HEK293 (cell line): ENCODE measurements around the gene ZNF574.

Source experiments
- CTCF ChIA-PET: fragments of 350-600 bp; formaldehyde crosslinking; extraction: SDS; loops from one replicate; lab custom pipeline; 2021; ENCODE audit warnings: antibody characterized with exemption; lab: Yijun Ruan, JAX
- POLR2A ChIA-PET: fragments of 300-600 bp; formaldehyde crosslinking; extraction: SDS; loops from one replicate; lab custom pipeline; 2020; ENCODE audit warnings: antibody characterized with exemption, inconsistent platforms; lab: Yijun Ruan, JAX
- H3K27ac ChIP-seq: fragments of 200-500 bp; sonication (Bioruptor generic); 2 replicates; pipeline ENCODE4 v1.5.1; 2014; ENCODE audit warnings: low read depth, low read length, control low read depth, inconsistent platforms; ENCODE audit errors: extremely low read depth
- H3K36me3 ChIP-seq, 2 experiments: fragments of 200-500 bp in 1 of 2; sonication (Bioruptor generic) in 1 of 2; 1 replicate in 1 of 2; 2 replicates in 1 of 2; pipeline ENCODE4 v1.5.1; 2014 to 2017; ENCODE audit warnings: inconsistent platforms in 2 of 2, low read length in 2 of 2; ENCODE audit not compliant: control insufficient read depth in 2 of 2, insufficient read depth in 1 of 2
- H3K4me1 ChIP-seq: fragments of 200-500 bp; sonication (Bioruptor generic); 2 replicates; pipeline ENCODE4 v1.5.1; 2014; ENCODE audit warnings: mild to moderate bottlenecking, low read length, inconsistent platforms; ENCODE audit not compliant: control insufficient read depth, insufficient read depth
- H3K4me3 ChIP-seq: 2 replicates; pipeline ENCODE4 v1.5.1; 2011; ENCODE audit warnings: low read depth, mild to moderate bottlenecking, control low read depth, low read length, moderate library complexity
- H3K9me3 ChIP-seq: fragments of 200-500 bp; sonication (Bioruptor generic); 2 replicates; pipeline ENCODE4 v1.5.1; 2014; ENCODE audit warnings: low read depth, low read length, inconsistent platforms; ENCODE audit not compliant: control insufficient read depth, insufficient read depth
- PRDM1 ChIP-seq: fragments of 450-650 bp; formaldehyde crosslinking; IDR thresholded peaks from 2 replicates; pipeline ENCODE4; 2016; ENCODE audit warnings: missing biosample characterization, missing genetic modification characterization
- ZFP37 ChIP-seq: fragments of 450-650 bp; formaldehyde crosslinking; IDR thresholded peaks from 2 replicates; pipeline ENCODE4 v1.5.1; 2016; ENCODE audit warnings: missing biosample characterization, missing genetic modification characterization
- ZNF155 ChIP-seq: fragments of 450-650 bp; formaldehyde crosslinking; IDR thresholded peaks from 2 replicates; pipeline ENCODE4 v1.5.1; 2016; ENCODE audit warnings: missing biosample characterization, missing genetic modification characterization
- ZNF16 ChIP-seq: fragments of 450-650 bp; formaldehyde crosslinking; IDR thresholded peaks from 2 replicates; pipeline ENCODE4 v1.5.1; 2016; ENCODE audit warnings: low read depth, missing biosample characterization, missing genetic modification characterization
- ZNF169 ChIP-seq: fragments of 450-650 bp; formaldehyde crosslinking; IDR thresholded peaks from 2 replicates; pipeline ENCODE4 v1.5.1; 2016; ENCODE audit warnings: missing biosample characterization, missing genetic modification characterization
- ZNF248 ChIP-seq: fragments of 450-650 bp; formaldehyde crosslinking; IDR thresholded peaks from 2 replicates; pipeline ENCODE4 v1.5.1; 2017; ENCODE audit warnings: missing biosample characterization, missing genetic modification characterization
- ZNF274 ChIP-seq, 2 experiments: fragments of 200-500 bp in 1 of 2; fragments of 450-650 bp in 1 of 2; sonication (Bioruptor generic) in 1 of 2; formaldehyde crosslinking in 1 of 2; IDR thresholded peaks; 2 replicates each; pipeline versions ENCODE4 v1.5.1 to v1.6.1; 2014 to 2016; ENCODE audit warnings: borderline replicate concordance in 1 of 2, inconsistent platforms in 1 of 2, low read length in 1 of 2, missing biosample characterization in 1 of 2, missing genetic modification characterization in 1 of 2
- ZNF549 ChIP-seq: fragments of 450-650 bp; IDR thresholded peaks from 2 replicates; pipeline ENCODE4 v1.5.1; 2018; ENCODE audit warnings: missing biosample characterization, missing genetic modification characterization, mild to moderate bottlenecking, inconsistent platforms, moderate library complexity
- ZNF610 ChIP-seq: fragments of 450-650 bp; formaldehyde crosslinking; IDR thresholded peaks from 2 replicates; pipeline ENCODE4 v1.5.1; 2016; ENCODE audit warnings: missing biosample characterization, missing genetic modification characterization, borderline replicate concordance
- ZNF623 ChIP-seq: fragments of 450-650 bp; formaldehyde crosslinking; IDR thresholded peaks from 2 replicates; pipeline ENCODE4 v1.5.1; 2016; ENCODE audit warnings: missing biosample characterization, missing genetic modification characterization
- ZNF830 ChIP-seq: fragments of 450-650 bp; IDR thresholded peaks from 2 replicates; pipeline ENCODE4 v1.5.0; 2018; ENCODE audit warnings: missing biosample characterization, missing genetic modification characterization, low read depth, mild to moderate bottlenecking, moderate library complexity
- TF ChIP-seq, protein P1 (sequence below): fragments of 450-650 bp; formaldehyde crosslinking; IDR thresholded peaks from 2 replicates; pipeline ENCODE4 v1.5.1; 2016; ENCODE audit warnings: missing biosample characterization, missing genetic modification characterization
- TF ChIP-seq, protein P2 (sequence below): fragments of 450-650 bp; formaldehyde crosslinking; IDR thresholded peaks from 2 replicates; pipeline ENCODE4 v1.5.1; 2017; ENCODE audit warnings: missing biosample characterization, missing genetic modification characterization

ZNF574 gene

GRCh38 chr19:42126574-42126973 is 50.6 kb downstream of the ZNF574 start:
- ChIA-PET POLR2A (interaction anchor here (1.3 kb wide), 1 partner anchor 13 kb away, joined by 3 read pairs; no protein-coding TSS in a partner anchor), CTCF (interaction anchor here (0.7 to 12.3 kb wide), 4 partner anchors 13 to 440 kb away, joined by 5 to 122 read pairs (median 8); no protein-coding TSS in a partner anchor)
- no peak overlapping the region for H3K27ac ChIP-seq
- TF ChIP-seq, protein P1, sequence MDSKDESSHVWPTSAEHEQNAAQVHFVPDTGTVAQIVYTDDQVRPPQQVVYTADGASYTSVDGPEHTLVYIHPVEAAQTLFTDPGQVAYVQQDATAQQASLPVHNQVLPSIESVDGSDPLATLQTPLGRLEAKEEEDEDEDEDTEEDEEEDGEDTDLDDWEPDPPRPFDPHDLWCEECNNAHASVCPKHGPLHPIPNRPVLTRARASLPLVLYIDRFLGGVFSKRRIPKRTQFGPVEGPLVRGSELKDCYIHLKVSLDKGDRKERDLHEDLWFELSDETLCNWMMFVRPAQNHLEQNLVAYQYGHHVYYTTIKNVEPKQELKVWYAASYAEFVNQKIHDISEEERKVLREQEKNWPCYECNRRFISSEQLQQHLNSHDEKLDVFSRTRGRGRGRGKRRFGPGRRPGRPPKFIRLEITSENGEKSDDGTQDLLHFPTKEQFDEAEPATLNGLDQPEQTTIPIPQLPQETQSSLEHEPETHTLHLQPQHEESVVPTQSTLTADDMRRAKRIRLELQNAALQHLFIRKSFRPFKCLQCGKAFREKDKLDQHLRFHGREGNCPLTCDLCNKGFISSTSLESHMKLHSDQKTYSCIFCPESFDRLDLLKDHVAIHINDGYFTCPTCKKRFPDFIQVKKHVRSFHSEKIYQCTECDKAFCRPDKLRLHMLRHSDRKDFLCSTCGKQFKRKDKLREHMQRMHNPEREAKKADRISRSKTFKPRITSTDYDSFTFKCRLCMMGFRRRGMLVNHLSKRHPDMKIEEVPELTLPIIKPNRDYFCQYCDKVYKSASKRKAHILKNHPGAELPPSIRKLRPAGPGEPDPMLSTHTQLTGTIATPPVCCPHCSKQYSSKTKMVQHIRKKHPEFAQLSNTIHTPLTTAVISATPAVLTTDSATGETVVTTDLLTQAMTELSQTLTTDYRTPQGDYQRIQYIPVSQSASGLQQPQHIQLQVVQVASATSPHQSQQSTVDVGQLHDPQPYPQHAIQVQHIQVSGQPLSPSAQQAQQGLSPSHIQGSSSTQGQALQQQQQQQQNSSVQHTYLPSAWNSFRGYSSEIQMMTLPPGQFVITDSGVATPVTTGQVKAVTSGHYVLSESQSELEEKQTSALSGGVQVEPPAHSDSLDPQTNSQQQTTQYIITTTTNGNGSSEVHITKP (tag by site-specific recombination): 0 out of 2 replicates have a peak, but pooled peaks have one; percentile 30
- no peak for TF ChIP-seq ZNF623
- TF ChIP-seq, all 188 proteins: peak for 1
- Histone ChIP-seq H3K4me1 (no peaks in the 10 kb centered on the region), H3K36me3 (no peaks in the 10 kb centered on the region), H3K9me3 (peaks cover 3% of the 10 kb centered on the region; the same call in 1 of the 2 replicates), H3K4me3 (no peak overlapping the region)

DNA sequence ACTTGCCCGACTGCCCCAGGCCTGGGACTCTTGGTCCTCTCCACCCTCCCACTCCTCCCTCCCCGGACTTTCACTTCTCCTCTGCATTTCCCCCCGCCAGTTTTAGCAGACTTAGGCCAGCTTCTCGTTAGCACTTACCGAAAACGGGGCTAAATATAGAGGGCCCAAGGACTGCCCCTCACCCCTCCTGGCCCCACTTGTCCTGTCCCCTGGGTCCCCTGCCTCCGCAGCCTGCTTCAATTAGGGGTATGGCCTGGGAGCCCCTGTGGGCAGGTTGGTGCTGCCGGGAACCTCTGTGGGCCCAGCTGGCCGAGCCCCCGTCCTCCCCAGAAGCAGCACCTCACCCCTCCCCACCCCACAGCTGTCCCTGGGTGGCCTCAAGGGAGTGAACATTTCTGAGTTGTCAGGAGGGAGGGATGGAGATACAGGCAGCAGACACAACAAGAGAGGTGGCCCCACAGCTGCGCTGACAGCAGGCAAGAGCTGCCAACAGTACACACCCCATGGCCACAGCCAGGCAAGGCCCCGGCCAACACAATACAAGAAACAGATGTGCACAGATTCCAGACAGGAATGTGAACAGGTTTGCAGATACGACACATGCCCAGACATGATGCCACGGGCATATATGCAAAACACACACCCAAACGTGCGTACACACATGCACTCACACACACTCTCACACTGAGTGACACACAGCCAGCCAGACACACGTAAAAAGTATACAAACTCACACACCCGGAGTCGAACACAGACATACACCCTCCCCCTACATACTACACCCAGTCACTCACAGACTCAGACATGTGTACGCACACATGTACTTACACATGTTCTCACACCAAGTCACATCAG is 53.7 kb downstream of the ZNF574 start:
- Histone ChIP-seq H3K4me1 (no peaks in the 10 kb centered on the region), H3K27ac (no peak overlapping the region), H3K4me3 (no peak overlapping the region), H3K9me3 (peaks cover 2% of the 10 kb centered on the region; the same call in 1 of the 2 replicates), H3K36me3 (no peaks in the 10 kb centered on the region)
- POLR2A ChIA-PET: no interaction called here
- CTCF ChIA-PET: interaction anchor here (0.7 to 1.5 kb wide), 6 partner anchors 16 to 467 kb away, joined by 3 to 7 read pairs (median 4); no protein-coding TSS in a partner anchor
- TF ChIP-seq ZNF16 (no peak), ZNF830 (no peak), ZNF155 (tag by site-specific recombination) (no peak)

DNA sequence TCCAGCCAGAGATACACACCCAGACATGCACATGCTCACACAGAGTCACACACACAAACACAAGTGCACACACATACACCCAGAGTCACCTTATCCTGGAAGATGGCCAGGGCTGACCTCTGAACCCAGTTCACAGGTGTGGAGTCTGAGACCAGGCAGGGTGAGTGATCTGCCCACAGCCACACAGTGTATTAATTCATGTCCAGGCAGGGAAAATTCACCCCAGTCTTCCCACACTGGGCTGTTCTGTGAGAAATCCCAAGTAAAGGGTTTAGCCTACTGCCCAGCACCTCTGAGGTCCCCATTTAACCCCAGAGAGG is 54.2 kb downstream of the ZNF574 start:
- TF ChIP-seq ZNF169 (tag by site-specific recombination) (no peak), ZNF274 (IDR thresholded peaks at IDR 0.05; ENCODE audit: low read length) (no peak), ZNF274 (tag by site-specific recombination; IDR thresholded peaks at IDR 0.05; ENCODE audit: borderline replicate concordance) (no peak), PRDM1 (no peak), ZNF549 (tag by site-specific recombination) (no peak), ZNF610 (no peak), ZNF248 (tag by site-specific recombination) (no peak), ZFP37 (tag by site-specific recombination) (no peak), ZNF155 (tag by site-specific recombination) (no peak)
- TF ChIP-seq, protein P2, sequence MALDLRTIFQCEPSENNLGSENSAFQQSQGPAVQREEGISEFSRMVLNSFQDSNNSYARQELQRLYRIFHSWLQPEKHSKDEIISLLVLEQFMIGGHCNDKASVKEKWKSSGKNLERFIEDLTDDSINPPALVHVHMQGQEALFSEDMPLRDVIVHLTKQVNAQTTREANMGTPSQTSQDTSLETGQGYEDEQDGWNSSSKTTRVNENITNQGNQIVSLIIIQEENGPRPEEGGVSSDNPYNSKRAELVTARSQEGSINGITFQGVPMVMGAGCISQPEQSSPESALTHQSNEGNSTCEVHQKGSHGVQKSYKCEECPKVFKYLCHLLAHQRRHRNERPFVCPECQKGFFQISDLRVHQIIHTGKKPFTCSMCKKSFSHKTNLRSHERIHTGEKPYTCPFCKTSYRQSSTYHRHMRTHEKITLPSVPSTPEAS: peak; percentile 94
- Histone ChIP-seq H3K36me3 (no peaks in the 10 kb centered on the region), H3K4me3 (no peak overlapping the region), H3K9me3 (no peaks in the 10 kb centered on the region), H3K27ac (no peak overlapping the region), H3K4me1 (no peaks in the 10 kb centered on the region)
- POLR2A ChIA-PET: no interaction called here
- CTCF ChIA-PET: no interaction called here
